ENCODE data around the gene NDUFAF8.

The NDUFAF8 gene

DNA sequence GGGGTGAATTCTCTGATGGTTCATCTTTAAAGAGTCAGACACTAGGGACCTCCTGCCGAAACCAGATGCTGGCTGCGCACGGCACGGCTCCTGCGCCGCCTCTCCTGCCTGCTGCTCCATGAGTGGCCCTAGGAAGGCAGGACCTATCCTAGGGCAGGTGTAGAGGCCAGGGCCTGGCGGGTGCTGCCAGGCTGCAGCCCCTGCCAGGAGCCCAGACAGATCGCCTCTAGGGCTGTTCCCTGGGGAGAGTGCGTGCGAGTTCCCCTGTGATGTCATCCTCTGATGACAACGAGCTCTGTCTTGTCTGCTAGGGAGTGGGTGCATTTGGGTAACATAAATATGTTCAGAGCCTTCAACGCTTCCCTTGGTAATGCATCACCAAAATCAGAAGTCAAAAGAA lies 32.1 kb downstream of the NDUFAF8 start:
- no peak for ATAC-seq
- TF ChIP-seq, protein P1, sequence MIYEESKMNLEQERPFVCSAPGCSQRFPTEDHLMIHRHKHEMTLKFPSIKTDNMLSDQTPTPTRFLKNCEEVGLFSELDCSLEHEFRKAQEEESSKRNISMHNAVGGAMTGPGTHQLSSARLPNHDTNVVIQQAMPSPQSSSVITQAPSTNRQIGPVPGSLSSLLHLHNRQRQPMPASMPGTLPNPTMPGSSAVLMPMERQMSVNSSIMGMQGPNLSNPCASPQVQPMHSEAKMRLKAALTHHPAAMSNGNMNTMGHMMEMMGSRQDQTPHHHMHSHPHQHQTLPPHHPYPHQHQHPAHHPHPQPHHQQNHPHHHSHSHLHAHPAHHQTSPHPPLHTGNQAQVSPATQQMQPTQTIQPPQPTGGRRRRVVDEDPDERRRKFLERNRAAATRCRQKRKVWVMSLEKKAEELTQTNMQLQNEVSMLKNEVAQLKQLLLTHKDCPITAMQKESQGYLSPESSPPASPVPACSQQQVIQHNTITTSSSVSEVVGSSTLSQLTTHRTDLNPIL (CRISPR knock-in tag; IDR thresholded peaks at IDR 0.05; ENCODE audit: low read depth) = no peak
- no peak for TF ChIP-seq TOX (CRISPR knock-in tag; IDR thresholded peaks at IDR 0.05; ENCODE audit: borderline replicate concordance)
- no peak for TF ChIP-seq ESRRG (CRISPR knock-in tag; IDR thresholded peaks at IDR 0.05)
- no peak for TF ChIP-seq ARNTL (CRISPR knock-in tag; IDR thresholded peaks at IDR 0.05; ENCODE audit: borderline replicate concordance, low read depth)
- TF ChIP-seq ZNF8 (CRISPR knock-in tag; IDR thresholded peaks at IDR 0.05) = no peak
- TF ChIP-seq, protein P2, sequence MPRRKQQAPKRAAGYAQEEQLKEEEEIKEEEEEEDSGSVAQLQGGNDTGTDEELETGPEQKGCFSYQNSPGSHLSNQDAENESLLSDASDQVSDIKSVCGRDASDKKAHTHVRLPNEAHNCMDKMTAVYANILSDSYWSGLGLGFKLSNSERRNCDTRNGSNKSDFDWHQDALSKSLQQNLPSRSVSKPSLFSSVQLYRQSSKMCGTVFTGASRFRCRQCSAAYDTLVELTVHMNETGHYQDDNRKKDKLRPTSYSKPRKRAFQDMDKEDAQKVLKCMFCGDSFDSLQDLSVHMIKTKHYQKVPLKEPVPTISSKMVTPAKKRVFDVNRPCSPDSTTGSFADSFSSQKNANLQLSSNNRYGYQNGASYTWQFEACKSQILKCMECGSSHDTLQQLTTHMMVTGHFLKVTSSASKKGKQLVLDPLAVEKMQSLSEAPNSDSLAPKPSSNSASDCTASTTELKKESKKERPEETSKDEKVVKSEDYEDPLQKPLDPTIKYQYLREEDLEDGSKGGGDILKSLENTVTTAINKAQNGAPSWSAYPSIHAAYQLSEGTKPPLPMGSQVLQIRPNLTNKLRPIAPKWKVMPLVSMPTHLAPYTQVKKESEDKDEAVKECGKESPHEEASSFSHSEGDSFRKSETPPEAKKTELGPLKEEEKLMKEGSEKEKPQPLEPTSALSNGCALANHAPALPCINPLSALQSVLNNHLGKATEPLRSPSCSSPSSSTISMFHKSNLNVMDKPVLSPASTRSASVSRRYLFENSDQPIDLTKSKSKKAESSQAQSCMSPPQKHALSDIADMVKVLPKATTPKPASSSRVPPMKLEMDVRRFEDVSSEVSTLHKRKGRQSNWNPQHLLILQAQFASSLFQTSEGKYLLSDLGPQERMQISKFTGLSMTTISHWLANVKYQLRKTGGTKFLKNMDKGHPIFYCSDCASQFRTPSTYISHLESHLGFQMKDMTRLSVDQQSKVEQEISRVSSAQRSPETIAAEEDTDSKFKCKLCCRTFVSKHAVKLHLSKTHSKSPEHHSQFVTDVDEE (CRISPR knock-in tag; IDR thresholded peaks at IDR 0.05) = no peak
- TF ChIP-seq, protein P3, sequence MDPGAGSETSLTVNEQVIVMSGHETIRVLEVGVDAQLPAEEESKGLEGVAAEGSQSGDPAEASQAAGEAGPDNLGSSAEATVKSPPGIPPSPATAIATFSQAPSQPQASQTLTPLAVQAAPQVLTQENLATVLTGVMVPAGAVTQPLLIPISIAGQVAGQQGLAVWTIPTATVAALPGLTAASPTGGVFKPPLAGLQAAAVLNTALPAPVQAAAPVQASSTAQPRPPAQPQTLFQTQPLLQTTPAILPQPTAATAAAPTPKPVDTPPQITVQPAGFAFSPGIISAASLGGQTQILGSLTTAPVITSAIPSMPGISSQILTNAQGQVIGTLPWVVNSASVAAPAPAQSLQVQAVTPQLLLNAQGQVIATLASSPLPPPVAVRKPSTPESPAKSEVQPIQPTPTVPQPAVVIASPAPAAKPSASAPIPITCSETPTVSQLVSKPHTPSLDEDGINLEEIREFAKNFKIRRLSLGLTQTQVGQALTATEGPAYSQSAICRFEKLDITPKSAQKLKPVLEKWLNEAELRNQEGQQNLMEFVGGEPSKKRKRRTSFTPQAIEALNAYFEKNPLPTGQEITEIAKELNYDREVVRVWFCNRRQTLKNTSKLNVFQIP (CRISPR knock-in tag; IDR thresholded peaks at IDR 0.05; ENCODE audit: borderline replicate concordance, low read depth) = no peak
- no peak for TF ChIP-seq CSDC2 (CRISPR knock-in tag; IDR thresholded peaks at IDR 0.05)
- TF ChIP-seq ZFP30 (CRISPR knock-in tag; IDR thresholded peaks at IDR 0.05) = no peak
- TF ChIP-seq ZNF565 (CRISPR knock-in tag; conservative IDR thresholded peaks at IDR 0.05; ENCODE audit: low read depth) = no peak
- no peak for TF ChIP-seq BACH2 (CRISPR knock-in tag; IDR thresholded peaks at IDR 0.05; ENCODE audit: borderline replicate concordance)

DNA sequence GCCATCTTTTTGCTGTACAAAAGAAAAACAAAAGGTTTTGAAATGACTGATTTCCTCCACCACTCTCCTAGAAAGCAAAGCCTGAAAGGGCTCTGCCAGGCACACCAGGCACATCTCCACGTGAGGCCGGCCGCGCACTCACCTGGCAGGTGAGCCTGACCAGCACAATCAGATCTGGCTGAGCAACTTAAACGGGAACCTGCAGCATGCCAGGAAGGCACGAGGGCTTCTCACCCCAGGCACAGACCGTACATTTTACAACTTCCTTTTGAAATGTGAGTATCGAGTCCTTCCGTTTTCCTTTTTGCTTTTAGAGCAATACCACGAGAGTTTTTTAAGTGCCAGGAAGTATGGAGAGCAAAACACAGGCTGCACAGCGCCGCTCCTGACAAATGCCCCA lies 33.5 kb downstream of the NDUFAF8 start:
- TF ChIP-seq ZNF565 (CRISPR knock-in tag; conservative IDR thresholded peaks at IDR 0.05; ENCODE audit: low read depth) (no peak), TOX (CRISPR knock-in tag; IDR thresholded peaks at IDR 0.05; ENCODE audit: borderline replicate concordance) (no peak), TCF4 (CRISPR knock-in tag; IDR thresholded peaks at IDR 0.05; ENCODE audit: borderline replicate concordance) (no peak), ZFP30 (CRISPR knock-in tag; IDR thresholded peaks at IDR 0.05) (no peak), ESRRG (CRISPR knock-in tag; IDR thresholded peaks at IDR 0.05) (no peak), SNAI2 (CRISPR knock-in tag; IDR thresholded peaks at IDR 0.05) (no peak), BACH2 (CRISPR knock-in tag; IDR thresholded peaks at IDR 0.05; ENCODE audit: borderline replicate concordance) (no peak), ARNTL (CRISPR knock-in tag; IDR thresholded peaks at IDR 0.05; ENCODE audit: borderline replicate concordance, low read depth) (no peak), PPARA (CRISPR knock-in tag; IDR thresholded peaks at IDR 0.05; ENCODE audit: borderline replicate concordance) (no peak), RARB (CRISPR knock-in tag; IDR thresholded peaks at IDR 0.05) (no peak), OSR1 (CRISPR knock-in tag; IDR thresholded peaks at IDR 0.05) (no peak), ISL1 (CRISPR knock-in tag; IDR thresholded peaks at IDR 0.05) (no peak), CSDC2 (CRISPR knock-in tag; IDR thresholded peaks at IDR 0.05) (no peak)
- TF ChIP-seq, protein P4, sequence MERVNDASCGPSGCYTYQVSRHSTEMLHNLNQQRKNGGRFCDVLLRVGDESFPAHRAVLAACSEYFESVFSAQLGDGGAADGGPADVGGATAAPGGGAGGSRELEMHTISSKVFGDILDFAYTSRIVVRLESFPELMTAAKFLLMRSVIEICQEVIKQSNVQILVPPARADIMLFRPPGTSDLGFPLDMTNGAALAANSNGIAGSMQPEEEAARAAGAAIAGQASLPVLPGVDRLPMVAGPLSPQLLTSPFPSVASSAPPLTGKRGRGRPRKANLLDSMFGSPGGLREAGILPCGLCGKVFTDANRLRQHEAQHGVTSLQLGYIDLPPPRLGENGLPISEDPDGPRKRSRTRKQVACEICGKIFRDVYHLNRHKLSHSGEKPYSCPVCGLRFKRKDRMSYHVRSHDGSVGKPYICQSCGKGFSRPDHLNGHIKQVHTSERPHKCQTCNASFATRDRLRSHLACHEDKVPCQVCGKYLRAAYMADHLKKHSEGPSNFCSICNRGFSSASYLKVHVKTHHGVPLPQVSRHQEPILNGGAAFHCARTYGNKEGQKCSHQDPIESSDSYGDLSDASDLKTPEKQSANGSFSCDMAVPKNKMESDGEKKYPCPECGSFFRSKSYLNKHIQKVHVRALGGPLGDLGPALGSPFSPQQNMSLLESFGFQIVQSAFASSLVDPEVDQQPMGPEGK (CRISPR knock-in tag; IDR thresholded peaks at IDR 0.05; ENCODE audit: borderline replicate concordance) = no peak
- TF ChIP-seq, protein P1 (CRISPR knock-in tag; IDR thresholded peaks at IDR 0.05; ENCODE audit: low read depth) = no peak
- TF ChIP-seq, protein P3 (CRISPR knock-in tag; IDR thresholded peaks at IDR 0.05; ENCODE audit: borderline replicate concordance, low read depth) = no peak
- TF ChIP-seq, protein P2 (CRISPR knock-in tag; IDR thresholded peaks at IDR 0.05) = no peak
- no peak for ATAC-seq

All from SK-N-SH treated with all-trans-retinoic acid at 6 μM for 48 hours (cell line).